SK-N-SH (cell line): ENCODE data around the gene BBS2. TPM values are rescaled to one million over a fixed set of nuclear protein-coding genes. Genes with fewer than 3 reads are reported as not detected.

Source experiments
- CTCF ChIA-PET: fragments of 300-600, 350-600 bp; formaldehyde crosslinking; extraction: SDS; loops from one replicate; lab custom pipeline; 2021; lab: Yijun Ruan, JAX
- POLR2A ChIA-PET: fragments of 350-600 bp; sonication (Branson Sonifier 250); formaldehyde crosslinking; extraction: SDS; loops from one replicate; lab custom pipeline; 2020; ENCODE audit warnings: antibody characterized with exemption, inconsistent platforms; lab: Yijun Ruan, JAX
- DNase-seq: peaks from one replicate; pipeline ENCODE4 v3.0.0; 2012
- H2AFZ ChIP-seq: fragments of 200-600 bp; sonication (generic); 2 replicates; pipeline ENCODE4 v1.8.1; 2016; ENCODE audit warnings: antibody characterized with exemption, mild to moderate bottlenecking, low read depth
- H3F3A ChIP-seq: fragments of 200-600 bp; sonication (generic); replicated peaks from 2 replicates; pipeline ENCODE3; 2016; ENCODE audit warnings: antibody characterized with exemption, mild to moderate bottlenecking; ENCODE audit not compliant: insufficient read depth
- H3K27ac ChIP-seq, 2 experiments: fragments of 200-500 bp in 1 of 2; fragments of 200-600 bp in 1 of 2; sonication (Bioruptor generic) in 1 of 2; sonication (generic), shearing (Covaris generic) in 1 of 2; 2 replicates each; pipeline versions ENCODE4 v1.5.1 to v1.6.1; 2014 to 2016; ENCODE audit warnings: low read depth in 2 of 2, inconsistent platforms in 1 of 2, low read length in 1 of 2, mild to moderate bottlenecking in 1 of 2, mixed read lengths in 1 of 2
- H3K27me3 ChIP-seq: fragments of 200-600 bp; sonication (generic), shearing (Covaris generic); 2 replicates; pipeline ENCODE4 v1.6.1; 2016; ENCODE audit warnings: mixed run types; ENCODE audit not compliant: insufficient read depth
- H3K36me3 ChIP-seq, 2 experiments: fragments of 200-500 bp in 1 of 2; fragments of 200-600 bp in 1 of 2; sonication (Bioruptor generic) in 1 of 2; sonication (generic) in 1 of 2; replicated peaks in 1 of 2; 2 replicates each; pipeline versions ENCODE3 to v1.5.1; 2014 to 2016; ENCODE audit warnings: low read length in 1 of 2, mild to moderate bottlenecking in 1 of 2; ENCODE audit not compliant: insufficient read depth in 2 of 2, control insufficient read depth in 1 of 2
- H3K4me1 ChIP-seq, 2 experiments: fragments of 200-500 bp in 1 of 2; fragments of 200-600 bp in 1 of 2; sonication (Bioruptor generic) in 1 of 2; sonication (generic), shearing (Covaris generic) in 1 of 2; 2 replicates each; pipeline versions ENCODE4 v1.5.1 to v1.6.1; 2014 to 2016; ENCODE audit warnings: low read depth in 1 of 2, low read length in 1 of 2, mixed run types in 1 of 2; ENCODE audit not compliant: insufficient read depth in 2 of 2, control insufficient read depth in 1 of 2
- H3K4me2 ChIP-seq: fragments of 200-600 bp; sonication (generic), shearing (Covaris generic); 2 replicates; pipeline ENCODE4 v1.6.1; 2017; ENCODE audit warnings: mixed run types
- H3K4me3 ChIP-seq, 2 experiments: fragments of 200-500 bp in 1 of 2; fragments of 200-600 bp in 1 of 2; sonication (Bioruptor generic) in 1 of 2; sonication (generic), shearing (Covaris generic) in 1 of 2; 2 replicates each; pipeline versions ENCODE4 v1.5.1 to v1.8.1; 2014 to 2016; ENCODE audit warnings: low read depth in 2 of 2, inconsistent platforms in 1 of 2, low read length in 1 of 2, mild to moderate bottlenecking in 1 of 2, mixed read lengths in 1 of 2, moderate library complexity in 1 of 2
- H3K79me2 ChIP-seq: fragments of 200-600 bp; sonication (generic); 2 replicates; pipeline ENCODE4 v1.8.1; 2017; ENCODE audit warnings: mild to moderate bottlenecking; ENCODE audit not compliant: insufficient read depth
- H3K9ac ChIP-seq: fragments of 200-600 bp; sonication (generic); 2 replicates; pipeline ENCODE4 v1.6.1; 2017; ENCODE audit warnings: mixed run types
- H3K9me2 ChIP-seq: fragments of 200-600 bp; sonication (generic); 2 replicates; pipeline ENCODE4 v1.6.1; 2017; ENCODE audit warnings: mixed run types
- H3K9me3 ChIP-seq: fragments of 200-600 bp; sonication (generic); 2 replicates; pipeline ENCODE4 v1.6.1; 2017; ENCODE audit warnings: mixed run types, mild to moderate bottlenecking, moderate library complexity
- H4K20me1 ChIP-seq: fragments of 200-600 bp; sonication (generic); 2 replicates; pipeline ENCODE4 v1.6.1; 2017; ENCODE audit warnings: mild to moderate bottlenecking, mixed run types; ENCODE audit not compliant: insufficient read depth
- CHD2 ChIP-seq: fragments of 150-350 bp; IDR thresholded peaks from 2 replicates; pipeline ENCODE4 v1.6.1; 2018; ENCODE audit warnings: low read length; ENCODE audit not compliant: partially characterized antibody
- ELF1 ChIP-seq: IDR thresholded peaks from 2 replicates; pipeline ENCODE4 v1.4.0; 2012
- EP300 ChIP-seq, 2 experiments: IDR thresholded peaks; 2 replicates each; pipeline versions ENCODE4 v1.4.0 to v1.6.1; 2012; ENCODE audit warnings: borderline replicate concordance in 1 of 2, low read depth in 1 of 2, low read length in 1 of 2
- FOSL2 ChIP-seq: IDR thresholded peaks from 2 replicates; pipeline ENCODE4 v1.4.0; 2012; ENCODE audit warnings: low read depth, mild to moderate bottlenecking, moderate library complexity, borderline replicate concordance
- FOXJ3 ChIP-seq: sonication (generic); formaldehyde crosslinking; IDR thresholded peaks from 2 replicates; pipeline ENCODE4 v1.5.1; 2020; ENCODE audit warnings: mild to moderate bottlenecking, missing genetic modification reagents
- FOXM1 ChIP-seq: IDR thresholded peaks from 2 replicates; pipeline ENCODE4 v1.4.0; 2012; ENCODE audit warnings: low read depth, mild to moderate bottlenecking
- GABPA ChIP-seq: IDR thresholded peaks from 2 replicates; pipeline ENCODE4 v1.4.0; 2012; ENCODE audit warnings: low read depth, mild to moderate bottlenecking
- GATA2 ChIP-seq: sonication (generic); formaldehyde crosslinking; IDR thresholded peaks from 2 replicates; pipeline ENCODE4 v1.5.0; 2020; ENCODE audit warnings: mild to moderate bottlenecking, missing genetic modification reagents
- MAX ChIP-seq: IDR thresholded peaks from 2 replicates; pipeline ENCODE4 v1.4.0; 2012; ENCODE audit warnings: low read depth
- MEF2A ChIP-seq: IDR thresholded peaks from 2 replicates; pipeline ENCODE4 v1.4.0; 2012; ENCODE audit warnings: low read depth, borderline replicate concordance
- NFIC ChIP-seq: IDR thresholded peaks from 2 replicates; pipeline ENCODE4 v1.4.0; 2012; ENCODE audit warnings: borderline replicate concordance
- PBX3 ChIP-seq: IDR thresholded peaks from 2 replicates; pipeline ENCODE4; 2012
- RAD21 ChIP-seq: IDR thresholded peaks from 2 replicates; pipeline ENCODE4 v1.6.1; 2012; ENCODE audit warnings: mild to moderate bottlenecking, low read length
- RFX5 ChIP-seq: IDR thresholded peaks from 2 replicates; pipeline ENCODE4 v1.6.1; 2012; ENCODE audit warnings: mild to moderate bottlenecking, improper control_type of control experiment, low read length
- SMC3 ChIP-seq: IDR thresholded peaks from 2 replicates; pipeline ENCODE4 v1.6.1; 2012; ENCODE audit warnings: low read depth, low read length, improper control_type of control experiment
- TEAD4 ChIP-seq: IDR thresholded peaks from 2 replicates; pipeline ENCODE4 v1.4.0; 2012; ENCODE audit warnings: mild to moderate bottlenecking, borderline replicate concordance; ENCODE audit not compliant: insufficient read depth
- ZBTB33 ChIP-seq: IDR thresholded peaks from 2 replicates; pipeline ENCODE4 v1.4.0; 2012; ENCODE audit warnings: low read depth, borderline replicate concordance
- WGBS: methylation state at CpG from one replicate; pipeline ENCODE4 v1.1.6; 2017; ENCODE audit warnings: low lambda C conversion rate; 5-methylcytosine and 5-hydroxymethylcytosine counted together
- polyA plus RNA-seq, 3 experiments: library from polyadenylated mRNA; depleted of rRNA; stranded (reverse); fragments of >200 nt; gene quantifications; 2 replicates each; pipeline ENCODE4 v1.2.3, GENCODE V29; 2012

BBS2 gene
- polyA plus RNA-seq, 1 of the 3 experiments (the other 2 are of a cell fraction), result 74.3 TPM

- no peak overlapping the region for H3K9ac ChIP-seq
- H3K4me1 ChIP-seq, result peaks cover 0 to 17% of the 10 kb centered on the region in 2 experiments; a peak in 1 of 4 replicates
- DNase-seq, result no peak
- TF ChIP-seq RFX5, result no peak
- no peak for TF ChIP-seq GATA2
- no peak for TF ChIP-seq NFIC
- TF ChIP-seq RAD21, result no peak
- TF ChIP-seq PBX3, result no peak
- TF ChIP-seq FOXM1, result no peak
- TF ChIP-seq EP300 (IDR thresholded peaks at IDR 0.05; ENCODE audit: borderline replicate concordance in 1 of 2, low read depth in 1 of 2, low read length in 1 of 2), result no peak
- TF ChIP-seq ZBTB33, result no peak
- no peak for TF ChIP-seq FOSL2
- no peak for TF ChIP-seq MAX
- TF ChIP-seq ELF1, result no peak
- TF ChIP-seq FOXJ3 (CRISPR knock-in tag), result no peak
- TF ChIP-seq SMC3, result no peak
- TF ChIP-seq TEAD4, result no peak
- TF ChIP-seq GABPA, result no peak
- no peak for TF ChIP-seq CHD2
- no peak for TF ChIP-seq MEF2A
- peaks cover 33% of the 10 kb centered on the region for H3F3A ChIP-seq
- no peaks in the 10 kb centered on the region for H3K9me3 ChIP-seq
- no peak overlapping the region for H3K4me3 ChIP-seq
- H3K27me3 ChIP-seq, result no peaks in the 10 kb centered on the region
- CTCF ChIA-PET, result interaction anchor here (1.2 kb wide), 2 partner anchors 172 to 222 kb away, joined by 3 to 5 read pairs; partner anchors contain the start of gene MT1B
- H4K20me1 ChIP-seq, result no peaks in the 10 kb centered on the region
- 100% methylated on average over 2 of the region's 2 CpGs for WGBS
- POLR2A ChIA-PET, result no interaction called here
- H2AFZ ChIP-seq, result no peak overlapping the region
- H3K9me2 ChIP-seq, result no peaks in the 10 kb centered on the region
- no peak overlapping the region for H3K4me2 ChIP-seq
- H3K79me2 ChIP-seq, result 0 out of 2 replicates have a peak, but pooled peaks cover 9% of the 10 kb centered on the region
- no peak overlapping the region; a peak in 1 of 4 replicates for H3K27ac ChIP-seq
- H3K36me3 ChIP-seq, result peaks cover 62 to 72% of the 10 kb centered on the region in 2 experiments
Measured at GRCh38 chr16:56479469-56479868, 40.4 kb downstream of the BBS2 start.
